Stimulated activated memory B cell treated with anti-CD40 and anti-IgM and Interleukin-4, amounts not matched to agents 10 μg/mL and 1 μg/mL and 100 μg/mL, for 72 hours (primary cell): Measurements from ENCODE around the gene CCDC136.

ENCODE experiments used
- ATAC-seq: fragments of 150-1000 bp; cut with Tn5 transposase; 2 replicates; pipeline ENCODE4 v1.10.0; 2021
- H3K27ac Mint-ChIP-seq: one replicate; pipeline ENCODE4 v1.8.0; 2022; ENCODE audit warnings: mild to moderate bottlenecking, mixed read lengths
- H3K27me3 Mint-ChIP-seq: one replicate; pipeline ENCODE4 v1.8.0; 2022; ENCODE audit warnings: mixed read lengths
- H3K36me3 Mint-ChIP-seq: one replicate; pipeline ENCODE4 v1.8.0; 2022; ENCODE audit warnings: mixed read lengths
- H3K4me1 Mint-ChIP-seq: one replicate; pipeline ENCODE4 v1.8.0; 2022; ENCODE audit warnings: mixed read lengths
- H3K4me3 Mint-ChIP-seq: one replicate; pipeline ENCODE4 v1.8.0; 2022; ENCODE audit warnings: mild to moderate bottlenecking, moderate library complexity, mixed read lengths
- H3K9me3 Mint-ChIP-seq: one replicate; pipeline ENCODE4 v1.8.0; 2022; ENCODE audit warnings: mixed read lengths

Gene CCDC136

GRCh38 chr7:128810997-128811396 lies 19.2 kb downstream of the CCDC136 start:
- no peak overlapping the region for H3K27ac Mint-ChIP-seq
- no peaks in the 10 kb centered on the region for H3K27me3 Mint-ChIP-seq
- no peaks in the 10 kb centered on the region for H3K4me1 Mint-ChIP-seq
- H3K36me3 Mint-ChIP-seq: no peaks in the 10 kb centered on the region
- H3K9me3 Mint-ChIP-seq: no peaks in the 10 kb centered on the region
- H3K4me3 Mint-ChIP-seq: no peak overlapping the region
- no peak for ATAC-seq

DNA sequence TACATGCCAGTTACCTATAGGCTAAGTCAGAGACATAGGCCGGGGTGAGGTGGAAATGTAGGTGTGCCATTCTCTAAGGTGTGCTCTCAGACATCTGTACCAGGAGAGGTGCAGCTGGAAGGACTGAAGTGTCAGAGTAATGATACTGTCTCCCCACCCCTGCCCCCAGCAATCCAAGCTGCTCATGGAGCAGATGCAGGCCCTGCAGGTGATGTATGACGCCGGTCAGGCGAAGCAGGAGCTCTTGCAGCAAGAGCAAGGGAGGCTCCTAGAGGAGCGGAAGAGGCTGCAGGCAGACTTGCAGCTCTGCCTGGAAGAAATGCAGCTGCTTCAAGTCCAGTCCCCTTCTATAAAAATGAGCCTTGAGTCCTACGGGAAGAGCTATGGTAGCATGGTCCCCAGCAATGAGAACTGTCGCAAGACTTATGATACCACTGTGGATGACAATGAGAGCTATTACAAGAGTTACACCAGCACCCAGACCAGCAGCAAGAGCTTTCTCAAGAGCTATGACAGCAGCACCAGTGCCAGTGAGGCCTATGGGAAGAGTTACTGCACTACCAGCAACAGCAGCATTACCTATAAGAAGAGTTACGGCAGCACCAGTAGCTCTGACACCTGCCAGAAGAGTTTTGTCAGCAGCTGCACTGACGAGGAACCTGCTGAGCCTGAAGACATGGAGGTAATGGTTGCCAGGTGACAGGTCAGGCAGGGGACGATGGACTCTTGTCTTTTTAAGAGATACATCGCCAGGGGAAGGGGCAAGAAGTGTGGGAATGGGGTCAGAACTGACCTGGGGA lies 20.1 kb downstream of the CCDC136 start:
- ATAC-seq: no peak
- Mint-ChIP-seq H3K27ac (no peak overlapping the region), H3K36me3 (no peaks in the 10 kb centered on the region), H3K9me3 (no peaks in the 10 kb centered on the region), H3K4me3 (no peak overlapping the region), H3K27me3 (no peaks in the 10 kb centered on the region), H3K4me1 (no peaks in the 10 kb centered on the region)

GRCh38 chr7:128812514-128813168 lies 20.9 kb downstream of the CCDC136 start:
- no peaks in the 10 kb centered on the region for H3K36me3 Mint-ChIP-seq
- H3K27me3 Mint-ChIP-seq: no peaks in the 10 kb centered on the region
- no peaks in the 10 kb centered on the region for H3K4me1 Mint-ChIP-seq
- ATAC-seq: no peak
- H3K27ac Mint-ChIP-seq: no peak overlapping the region
- H3K4me3 Mint-ChIP-seq: no peak overlapping the region
- no peaks in the 10 kb centered on the region for H3K9me3 Mint-ChIP-seq

DNA sequence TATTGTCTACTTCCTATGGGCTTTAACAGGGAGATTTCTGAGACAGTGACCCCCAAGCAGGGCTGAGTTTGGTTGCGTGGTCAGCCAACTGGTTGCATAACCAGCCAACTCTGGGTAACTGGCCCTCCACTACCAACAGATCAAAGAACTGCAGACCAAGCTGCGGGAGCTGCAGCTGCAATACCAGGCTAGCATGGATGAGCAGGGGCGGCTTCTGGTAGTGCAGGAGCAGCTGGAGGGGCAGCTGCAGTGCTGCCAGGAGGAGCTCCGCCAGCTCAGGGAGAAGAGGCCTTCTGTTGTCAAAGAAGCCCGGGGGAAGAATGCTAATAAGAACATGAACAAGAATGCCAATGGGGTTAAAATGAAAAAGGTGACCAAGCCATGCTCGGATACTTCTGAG lies 22.7 kb downstream of the CCDC136 start:
- H3K27ac Mint-ChIP-seq: no peak overlapping the region
- no peak for ATAC-seq
- H3K27me3 Mint-ChIP-seq: no peaks in the 10 kb centered on the region
- H3K4me1 Mint-ChIP-seq: no peaks in the 10 kb centered on the region
- no peaks in the 10 kb centered on the region for H3K36me3 Mint-ChIP-seq
- no peak overlapping the region for H3K4me3 Mint-ChIP-seq
- no peaks in the 10 kb centered on the region for H3K9me3 Mint-ChIP-seq

GRCh38 chr7:128815289-128815942 lies 23.6 kb downstream of the CCDC136 start:
- H3K4me3 Mint-ChIP-seq: no peak overlapping the region
- no peak for ATAC-seq

GRCh38 chr7:128818694-128819093 lies 26.9 kb downstream of the CCDC136 start:
- H3K27ac Mint-ChIP-seq: no peak overlapping the region
- H3K27me3 Mint-ChIP-seq: peaks cover 12% of the 10 kb centered on the region
- H3K4me1 Mint-ChIP-seq: no peaks in the 10 kb centered on the region
- no peak for ATAC-seq
- no peaks in the 10 kb centered on the region for H3K9me3 Mint-ChIP-seq
- no peak overlapping the region for H3K4me3 Mint-ChIP-seq
- H3K36me3 Mint-ChIP-seq: no peaks in the 10 kb centered on the region

More at GRCh38 chr7:128815289-128815942, 23.6 kb downstream of the CCDC136 start:
- Mint-ChIP-seq H3K27ac (no peak overlapping the region), H3K36me3 (no peaks in the 10 kb centered on the region), H3K27me3 (peaks cover 8% of the 10 kb centered on the region), H3K4me1 (no peaks in the 10 kb centered on the region), H3K9me3 (no peaks in the 10 kb centered on the region)

DNA sequence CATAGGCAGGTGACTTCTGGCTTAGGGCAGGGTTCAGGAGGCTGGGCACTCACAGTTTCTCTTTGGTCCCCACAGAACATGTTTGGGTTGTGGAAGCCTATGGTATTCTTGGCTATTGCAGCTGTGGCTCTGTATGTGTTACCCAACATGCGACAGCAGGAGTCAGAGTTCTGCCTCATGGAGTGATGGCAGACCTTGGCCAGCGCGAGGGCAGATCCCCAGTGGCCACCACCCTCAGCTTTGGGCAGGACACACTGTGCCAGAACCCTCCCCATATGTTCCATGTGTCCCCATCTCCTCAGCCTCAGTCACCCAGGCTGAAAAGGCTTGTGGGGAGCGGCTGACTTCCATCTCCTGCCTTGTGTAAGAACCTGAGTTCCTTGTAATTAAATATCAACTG lies 30.0 kb downstream of the CCDC136 start:
- Mint-ChIP-seq H3K9me3 (no peaks in the 10 kb centered on the region), H3K4me1 (no peaks in the 10 kb centered on the region), H3K27ac (no peak overlapping the region), H3K36me3 (no peaks in the 10 kb centered on the region), H3K27me3 (peaks cover 24% of the 10 kb centered on the region), H3K4me3 (no peak overlapping the region)
- ATAC-seq: no peak

GRCh38 chr7:128826512-128826911 lies 34.7 kb downstream of the CCDC136 start:
- H3K27me3 Mint-ChIP-seq: peaks cover 60% of the 10 kb centered on the region
- no peak for ATAC-seq
- H3K27ac Mint-ChIP-seq: no peak overlapping the region
- peaks cover 22% of the 10 kb centered on the region for H3K4me1 Mint-ChIP-seq
- no peaks in the 10 kb centered on the region for H3K9me3 Mint-ChIP-seq
- H3K36me3 Mint-ChIP-seq: no peaks in the 10 kb centered on the region
- no peak overlapping the region for H3K4me3 Mint-ChIP-seq

DNA sequence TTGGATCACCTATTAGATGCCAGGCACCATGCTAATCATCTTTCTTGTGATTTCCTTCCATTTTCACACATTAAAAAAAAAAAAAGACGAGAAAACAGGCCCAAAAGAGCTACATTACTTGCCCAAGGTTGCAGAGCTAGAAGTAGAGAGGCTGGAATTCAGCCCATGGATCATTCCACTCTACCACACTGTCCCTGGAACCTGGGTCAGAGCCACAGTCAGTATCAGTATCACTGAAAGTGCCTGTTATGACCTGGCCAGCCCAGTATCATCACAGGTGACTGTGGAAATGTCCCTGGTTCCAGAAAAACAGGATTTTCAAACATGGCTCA lies 35.1 kb downstream of the CCDC136 start:
- H3K9me3 Mint-ChIP-seq: no peaks in the 10 kb centered on the region
- no peak for ATAC-seq
- no peaks in the 10 kb centered on the region for H3K36me3 Mint-ChIP-seq
- H3K27ac Mint-ChIP-seq: no peak overlapping the region
- H3K4me1 Mint-ChIP-seq: peaks cover 26% of the 10 kb centered on the region
- no peak overlapping the region for H3K4me3 Mint-ChIP-seq
- peaks cover 64% of the 10 kb centered on the region for H3K27me3 Mint-ChIP-seq

DNA sequence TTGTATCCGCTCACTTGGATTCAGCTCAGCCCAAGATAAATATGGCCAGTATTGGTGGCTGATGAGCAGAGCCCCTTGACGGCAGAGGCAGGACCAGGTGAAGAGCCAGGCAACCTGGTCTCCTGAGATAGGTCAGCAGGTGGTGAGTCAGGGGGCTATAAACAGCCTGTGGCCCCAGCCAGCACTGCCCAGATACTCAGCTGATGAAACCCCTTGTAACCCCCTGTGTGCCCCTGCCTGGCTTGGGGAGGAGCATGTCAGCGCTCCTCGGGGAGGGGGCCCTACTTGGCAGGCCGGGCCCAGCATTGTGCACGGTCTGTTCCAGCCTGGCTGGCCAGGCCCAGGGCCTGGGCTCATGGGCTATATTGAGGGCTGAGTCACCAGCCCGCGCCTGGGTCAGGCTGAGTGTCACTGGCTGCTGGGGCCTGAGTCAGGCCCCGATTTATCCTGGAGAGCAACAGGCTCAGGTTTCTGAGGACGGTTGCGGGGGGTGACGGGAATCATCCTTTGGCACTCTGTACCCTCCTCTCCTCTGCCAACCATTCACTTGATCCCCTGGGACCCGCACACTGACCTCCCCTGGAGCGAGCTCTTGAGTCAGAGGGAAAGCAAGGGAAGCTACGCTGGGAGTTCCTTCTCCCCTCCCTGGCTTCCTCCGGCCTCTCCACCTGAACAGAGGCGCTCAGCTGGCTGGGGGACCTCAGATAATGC lies 35.6 kb downstream of the CCDC136 start:
- H3K4me3 Mint-ChIP-seq: no peak overlapping the region
- H3K4me1 Mint-ChIP-seq: peaks cover 29% of the 10 kb centered on the region
- peaks cover 69% of the 10 kb centered on the region for H3K27me3 Mint-ChIP-seq

DNA sequence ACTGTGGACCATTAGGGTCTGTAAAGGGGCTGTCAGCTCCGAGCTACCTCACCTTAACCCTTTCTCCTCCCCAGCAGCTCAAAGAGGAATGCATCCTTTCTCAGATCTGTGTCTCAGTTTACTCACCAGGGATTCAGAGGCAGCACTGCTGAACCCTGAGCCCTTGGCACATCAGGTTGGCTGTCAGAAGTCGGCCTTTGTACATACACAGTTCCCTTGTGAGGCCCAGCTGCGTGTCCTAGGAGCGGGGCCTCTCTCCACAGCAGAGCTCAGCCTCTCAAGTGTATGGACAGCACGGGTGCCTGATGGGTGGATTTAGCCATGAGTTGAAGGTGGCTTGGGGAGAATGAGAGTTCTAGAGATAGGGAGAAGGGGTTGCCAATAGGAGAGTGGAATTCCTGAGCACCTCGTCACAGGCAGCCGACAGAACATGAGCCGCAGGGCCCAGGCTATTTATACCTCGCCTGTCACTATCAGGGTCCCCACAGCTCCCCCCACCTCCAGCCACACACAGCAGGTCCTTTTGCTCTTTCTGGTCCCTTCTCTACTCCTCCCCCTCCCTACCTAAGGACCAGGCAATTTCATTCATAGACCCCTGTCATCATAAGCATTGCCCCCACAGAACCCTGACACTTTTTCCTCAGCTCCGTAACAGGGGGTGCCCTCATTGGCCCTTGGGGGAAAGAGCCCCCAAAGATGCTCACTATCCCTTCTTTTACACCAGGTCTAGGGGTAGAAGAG lies 36.4 kb downstream of the CCDC136 start:
- Mint-ChIP-seq H3K27ac (no peak overlapping the region), H3K4me3 (no peak overlapping the region), H3K27me3 (peaks cover 76% of the 10 kb centered on the region), H3K9me3 (no peaks in the 10 kb centered on the region), H3K4me1 (peaks cover 31% of the 10 kb centered on the region), H3K36me3 (no peaks in the 10 kb centered on the region)
- ATAC-seq: no peak

More for the DNA sequence above, 35.6 kb downstream of the CCDC136 start:
- no peak for ATAC-seq
- no peaks in the 10 kb centered on the region for H3K9me3 Mint-ChIP-seq
- no peaks in the 10 kb centered on the region for H3K36me3 Mint-ChIP-seq
- no peak overlapping the region for H3K27ac Mint-ChIP-seq

DNA sequence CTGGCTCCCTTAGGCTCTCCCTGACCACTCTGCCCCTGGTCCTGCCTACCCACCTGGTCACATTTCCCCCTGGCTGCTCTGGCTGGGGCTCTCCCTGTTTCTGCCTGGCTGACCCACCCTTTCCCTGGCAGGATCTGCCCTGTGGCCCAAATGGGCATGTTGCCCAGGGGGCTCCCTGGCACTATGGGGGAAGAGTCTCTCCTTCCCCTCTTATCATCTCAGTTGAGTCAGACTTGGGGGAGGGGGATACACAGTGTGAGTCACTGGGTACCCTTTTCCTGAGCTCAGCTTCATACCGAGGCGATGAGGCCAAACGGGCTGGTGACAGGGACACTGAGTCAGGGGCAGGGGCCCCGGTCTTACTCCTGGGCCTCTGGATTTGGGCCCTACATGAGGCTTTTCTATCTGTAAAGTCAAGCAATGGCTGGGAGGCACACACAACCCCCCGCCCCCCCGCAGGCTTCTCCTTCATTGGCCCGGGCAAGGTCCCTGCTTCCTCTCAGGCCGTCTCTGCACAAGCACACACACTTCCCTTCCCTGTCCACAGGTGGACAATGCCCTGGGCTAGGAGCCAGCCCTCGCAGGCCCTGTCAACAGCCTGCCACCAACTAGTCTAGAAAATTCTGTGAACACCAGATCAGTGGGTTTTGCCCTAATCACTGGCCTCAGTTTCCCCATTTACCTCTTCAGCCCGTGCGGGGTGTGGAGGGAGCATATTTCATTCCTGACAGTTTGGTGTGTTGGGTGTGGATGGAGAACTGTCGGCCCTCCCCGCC lies 37.8 kb downstream of the CCDC136 start:
- H3K4me3 Mint-ChIP-seq: no peak overlapping the region
- H3K9me3 Mint-ChIP-seq: no peaks in the 10 kb centered on the region
- no peak for ATAC-seq
- H3K4me1 Mint-ChIP-seq: peaks cover 31% of the 10 kb centered on the region
- H3K27ac Mint-ChIP-seq: no peak overlapping the region
- H3K27me3 Mint-ChIP-seq: peaks cover 86% of the 10 kb centered on the region
- no peaks in the 10 kb centered on the region for H3K36me3 Mint-ChIP-seq

DNA sequence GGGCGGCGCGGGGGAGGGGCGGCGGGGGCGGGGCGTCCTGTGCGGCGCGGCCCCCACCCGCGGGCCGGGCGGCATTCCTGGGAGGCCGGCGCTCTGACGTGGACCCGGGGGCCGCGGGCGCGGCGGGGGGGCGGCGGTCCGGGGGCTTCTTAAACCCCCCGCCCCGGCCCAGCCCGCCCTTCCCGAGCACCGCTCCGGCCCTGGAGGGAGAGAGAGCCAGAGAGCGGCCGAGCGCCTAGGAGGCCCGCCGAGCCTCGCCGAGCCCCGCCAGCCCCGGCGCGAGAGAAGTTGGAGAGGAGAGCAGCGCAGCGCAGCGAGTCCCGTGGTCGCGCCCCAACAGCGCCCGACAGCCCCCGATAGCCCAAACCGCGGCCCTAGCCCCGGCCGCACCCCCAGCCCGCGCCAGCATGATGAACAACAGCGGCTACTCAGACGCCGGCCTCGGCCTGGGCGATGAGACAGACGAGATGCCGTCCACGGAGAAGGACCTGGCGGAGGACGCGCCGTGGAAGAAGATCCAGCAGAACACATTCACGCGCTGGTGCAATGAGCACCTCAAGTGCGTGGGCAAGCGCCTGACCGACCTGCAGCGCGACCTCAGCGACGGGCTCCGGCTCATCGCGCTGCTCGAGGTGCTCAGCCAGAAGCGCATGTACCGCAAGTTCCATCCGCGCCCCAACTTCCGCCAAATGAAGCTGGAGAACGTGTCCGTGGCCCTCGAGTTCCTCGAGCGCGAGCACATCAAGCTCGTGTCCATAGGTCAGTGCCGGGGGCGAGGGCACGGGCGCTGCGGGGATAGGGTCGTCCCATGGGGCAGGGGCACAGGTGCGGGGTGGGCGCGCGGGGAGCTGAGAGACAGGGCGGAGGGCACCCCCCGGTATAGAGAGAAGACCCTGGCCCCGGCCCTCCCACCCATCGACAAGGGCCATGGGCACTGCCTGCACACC lies 38.7 kb downstream of the CCDC136 start, which contains the start of gene FLNC:
Gene FLNC (plus strand): TSS at position 176 of the 947 bp plus-strand sequence. CDS start 232 bp downstream, at position 408.
- H3K9me3 Mint-ChIP-seq: no peaks in the 10 kb centered on the region
- peaks cover 31% of the 10 kb centered on the region for H3K4me1 Mint-ChIP-seq
- no peaks in the 10 kb centered on the region for H3K36me3 Mint-ChIP-seq
- H3K27ac Mint-ChIP-seq: no peak within 1 kb of the TSS
- H3K4me3 Mint-ChIP-seq: peak within 1 kb of the TSS; percentile 65
- peak; percentile 24 for ATAC-seq
- H3K27me3 Mint-ChIP-seq: peaks cover 87% of the 10 kb centered on the region
